ENCODE measurements around the gene XPO6.

DNA sequence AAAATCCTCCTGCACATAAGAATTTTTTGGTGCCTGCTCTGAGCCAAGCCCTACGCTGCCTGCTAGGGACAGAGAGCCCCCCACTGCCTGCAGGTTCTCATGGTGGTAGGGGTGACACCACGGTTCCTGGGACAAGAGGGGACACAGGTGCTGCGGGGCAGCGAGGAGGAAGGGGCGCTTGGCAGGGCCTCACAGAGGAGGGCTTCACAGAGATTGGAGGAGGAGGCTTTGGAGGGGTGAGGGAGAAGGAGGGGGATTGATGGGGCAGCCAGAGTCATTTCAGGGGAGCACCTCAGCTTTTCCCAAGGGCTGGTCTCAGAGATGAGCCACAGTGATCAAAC, 118.4 kb downstream of the XPO6 start:
- TF ChIP-seq, protein P1, sequence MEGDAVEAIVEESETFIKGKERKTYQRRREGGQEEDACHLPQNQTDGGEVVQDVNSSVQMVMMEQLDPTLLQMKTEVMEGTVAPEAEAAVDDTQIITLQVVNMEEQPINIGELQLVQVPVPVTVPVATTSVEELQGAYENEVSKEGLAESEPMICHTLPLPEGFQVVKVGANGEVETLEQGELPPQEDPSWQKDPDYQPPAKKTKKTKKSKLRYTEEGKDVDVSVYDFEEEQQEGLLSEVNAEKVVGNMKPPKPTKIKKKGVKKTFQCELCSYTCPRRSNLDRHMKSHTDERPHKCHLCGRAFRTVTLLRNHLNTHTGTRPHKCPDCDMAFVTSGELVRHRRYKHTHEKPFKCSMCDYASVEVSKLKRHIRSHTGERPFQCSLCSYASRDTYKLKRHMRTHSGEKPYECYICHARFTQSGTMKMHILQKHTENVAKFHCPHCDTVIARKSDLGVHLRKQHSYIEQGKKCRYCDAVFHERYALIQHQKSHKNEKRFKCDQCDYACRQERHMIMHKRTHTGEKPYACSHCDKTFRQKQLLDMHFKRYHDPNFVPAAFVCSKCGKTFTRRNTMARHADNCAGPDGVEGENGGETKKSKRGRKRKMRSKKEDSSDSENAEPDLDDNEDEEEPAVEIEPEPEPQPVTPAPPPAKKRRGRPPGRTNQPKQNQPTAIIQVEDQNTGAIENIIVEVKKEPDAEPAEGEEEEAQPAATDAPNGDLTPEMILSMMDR (IDR thresholded peaks at IDR 0.05): no peak
- no peak for TF ChIP-seq POLR2AphosphoS5 (IDR thresholded peaks at IDR 0.05; ENCODE audit: insufficient read depth in 1 of 2, low read depth in 1 of 2)
